Measurements from ENCODE around the gene PARP12.

Gene PARP12

GRCh38 chr7:140018125-140019043, 44.4 kb downstream of the PARP12 start:
- Mint-ChIP-seq H3K36me3 (ENCODE audit: low read depth) (peaks cover 10% of the 10 kb centered on the region), H3K27me3 (no peaks in the 10 kb centered on the region), H3K4me1 (ENCODE audit: low read depth) (no peaks in the 10 kb centered on the region), H3K4me3 (no peak overlapping the region), H3K27ac (no peak overlapping the region), H3K9me3 (no peaks in the 10 kb centered on the region)

- H3K36me3 Mint-ChIP-seq (ENCODE audit: low read depth): peaks cover 3% of the 10 kb centered on the region
- no peaks in the 10 kb centered on the region for H3K9me3 Mint-ChIP-seq
- no peaks in the 10 kb centered on the region for H3K27me3 Mint-ChIP-seq
Measured at GRCh38 chr7:140017543-140017942, 45.2 kb downstream of the PARP12 start.

GRCh38 chr7:140017034-140017433, 45.7 kb downstream of the PARP12 start:
- Mint-ChIP-seq H3K9me3 (no peaks in the 10 kb centered on the region), H3K27ac (no peak overlapping the region), H3K4me1 (ENCODE audit: low read depth) (no peaks in the 10 kb centered on the region), H3K36me3 (ENCODE audit: low read depth) (no peaks in the 10 kb centered on the region), H3K4me3 (no peak overlapping the region), H3K27me3 (no peaks in the 10 kb centered on the region)

More at GRCh38 chr7:140017543-140017942, 45.2 kb downstream of the PARP12 start:
- Mint-ChIP-seq H3K4me1 (ENCODE audit: low read depth) (no peaks in the 10 kb centered on the region), H3K4me3 (no peak overlapping the region), H3K27ac (no peak overlapping the region)

- Mint-ChIP-seq H3K27ac (no peak overlapping the region), H3K9me3 (no peaks in the 10 kb centered on the region), H3K4me1 (ENCODE audit: low read depth) (no peaks in the 10 kb centered on the region), H3K36me3 (ENCODE audit: low read depth) (no peaks in the 10 kb centered on the region), H3K4me3 (no peak overlapping the region), H3K27me3 (no peaks in the 10 kb centered on the region)
Measured at GRCh38 chr7:140016540-140016939, 46.2 kb downstream of the PARP12 start.

- H3K4me3 Mint-ChIP-seq: no peak overlapping the region
- H3K36me3 Mint-ChIP-seq (ENCODE audit: low read depth): no peaks in the 10 kb centered on the region
- H3K9me3 Mint-ChIP-seq: no peaks in the 10 kb centered on the region
- H3K27ac Mint-ChIP-seq: no peak overlapping the region
- H3K4me1 Mint-ChIP-seq (ENCODE audit: low read depth): no peaks in the 10 kb centered on the region
- H3K27me3 Mint-ChIP-seq: no peaks in the 10 kb centered on the region
Measured at GRCh38 chr7:140015471-140015970, 47.2 kb downstream of the PARP12 start.

- H3K4me3 Mint-ChIP-seq: no peak overlapping the region
- no peaks in the 10 kb centered on the region for H3K36me3 Mint-ChIP-seq (ENCODE audit: low read depth)
Measured at GRCh38 chr7:140014123-140014522, 48.6 kb downstream of the PARP12 start.

GRCh38 chr7:140013676-140014075, 49.1 kb downstream of the PARP12 start:
- Mint-ChIP-seq H3K27me3 (no peaks in the 10 kb centered on the region), H3K4me3 (no peak overlapping the region), H3K9me3 (no peaks in the 10 kb centered on the region), H3K4me1 (ENCODE audit: low read depth) (no peaks in the 10 kb centered on the region), H3K27ac (no peak overlapping the region), H3K36me3 (ENCODE audit: low read depth) (no peaks in the 10 kb centered on the region)

More at GRCh38 chr7:140014123-140014522, 48.6 kb downstream of the PARP12 start:
- Mint-ChIP-seq H3K4me1 (ENCODE audit: low read depth) (no peaks in the 10 kb centered on the region), H3K27ac (no peak overlapping the region), H3K27me3 (no peaks in the 10 kb centered on the region), H3K9me3 (no peaks in the 10 kb centered on the region)

GRCh38 chr7:140010194-140010895, 52.4 kb downstream of the PARP12 start:
- Mint-ChIP-seq H3K9me3 (no peaks in the 10 kb centered on the region), H3K27me3 (no peaks in the 10 kb centered on the region), H3K4me3 (no peak overlapping the region), H3K4me1 (ENCODE audit: low read depth) (no peaks in the 10 kb centered on the region), H3K36me3 (ENCODE audit: low read depth) (no peaks in the 10 kb centered on the region), H3K27ac (no peak overlapping the region)

- Mint-ChIP-seq H3K4me3 (no peak overlapping the region), H3K9me3 (no peaks in the 10 kb centered on the region), H3K4me1 (ENCODE audit: low read depth) (no peaks in the 10 kb centered on the region), H3K27ac (no peak overlapping the region), H3K27me3 (no peaks in the 10 kb centered on the region), H3K36me3 (ENCODE audit: low read depth) (no peaks in the 10 kb centered on the region)
Measured at GRCh38 chr7:140009735-140010134, 53.0 kb downstream of the PARP12 start.

GRCh38 chr7:140008755-140009610, 53.8 kb downstream of the PARP12 start:
- Mint-ChIP-seq H3K27ac (no peak overlapping the region), H3K36me3 (ENCODE audit: low read depth) (no peaks in the 10 kb centered on the region)

GRCh38 chr7:140007051-140007690, 55.6 kb downstream of the PARP12 start:
- Mint-ChIP-seq H3K9me3 (no peaks in the 10 kb centered on the region), H3K36me3 (ENCODE audit: low read depth) (no peaks in the 10 kb centered on the region), H3K27ac (no peak overlapping the region), H3K27me3 (no peaks in the 10 kb centered on the region), H3K4me1 (ENCODE audit: low read depth) (no peaks in the 10 kb centered on the region), H3K4me3 (no peak overlapping the region)

More at GRCh38 chr7:140008755-140009610, 53.8 kb downstream of the PARP12 start:
- Mint-ChIP-seq H3K9me3 (no peaks in the 10 kb centered on the region), H3K27me3 (no peaks in the 10 kb centered on the region), H3K4me3 (no peak overlapping the region), H3K4me1 (ENCODE audit: low read depth) (no peaks in the 10 kb centered on the region)

GRCh38 chr7:140006600-140006999, 56.2 kb downstream of the PARP12 start:
- Mint-ChIP-seq H3K4me1 (ENCODE audit: low read depth) (no peaks in the 10 kb centered on the region), H3K27me3 (no peaks in the 10 kb centered on the region), H3K4me3 (no peak overlapping the region), H3K36me3 (ENCODE audit: low read depth) (no peaks in the 10 kb centered on the region), H3K27ac (no peak overlapping the region), H3K9me3 (no peaks in the 10 kb centered on the region)

GRCh38 chr7:140005754-140006503, 56.8 kb downstream of the PARP12 start:
- H3K36me3 Mint-ChIP-seq (ENCODE audit: low read depth): no peaks in the 10 kb centered on the region
- H3K27ac Mint-ChIP-seq: no peak overlapping the region

More at GRCh38 chr7:140005754-140006503, 56.8 kb downstream of the PARP12 start:
- no peaks in the 10 kb centered on the region for H3K27me3 Mint-ChIP-seq
- no peaks in the 10 kb centered on the region for H3K4me1 Mint-ChIP-seq (ENCODE audit: low read depth)
- no peak overlapping the region for H3K4me3 Mint-ChIP-seq
- H3K9me3 Mint-ChIP-seq: no peaks in the 10 kb centered on the region

Data from stimulated activated naive CD8-positive, alpha-beta T cell treated with anti-CD3 and anti-CD28 coated beads, Interleukin-15, Interleukin-2, amounts not matched to agents 100 ng/mL and 50 ng/mL, for 24 hours (primary cell).